ENCODE data around the gene ANOS1.

DNA sequence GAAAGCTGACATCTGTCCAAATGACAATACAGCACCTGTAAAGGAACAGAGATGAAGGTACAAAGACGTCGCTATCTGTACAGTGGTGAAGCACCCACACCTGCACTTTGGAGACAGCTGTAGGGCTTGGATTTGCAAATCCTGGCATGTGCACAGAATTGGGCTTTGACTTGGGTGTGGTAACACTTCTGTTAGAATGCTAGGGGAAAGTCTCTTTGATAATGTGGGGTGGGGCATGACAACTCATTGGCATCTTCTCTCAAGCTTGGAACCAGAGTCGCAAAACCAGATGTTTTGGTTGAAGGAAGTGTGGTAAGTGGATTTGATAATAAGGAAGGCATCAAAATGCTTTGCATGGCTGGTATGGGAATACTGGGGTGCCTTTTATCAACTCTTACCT, 211.8 kb downstream of the ANOS1 start:
- TF ChIP-seq POLR2A (IDR thresholded peaks at IDR 0.05; ENCODE audit: low read length): no peak
- TF ChIP-seq GATA1 (IDR thresholded peaks at IDR 0.05; ENCODE audit: low read depth, low read length): no peak
